Ovary (tissue), 9 donors: Measurements from ENCODE around the gene PRKCI. TPM values are rescaled to one million over a fixed set of nuclear protein-coding genes. Genes with fewer than 3 reads are reported as not detected.

Experiments used
- DNase-seq, 5 donors: peaks; one replicate each; pipeline ENCODE4 v3.0.0-alpha.2; 2019 to 2020
- H3K27ac ChIP-seq, 2 donors: fragments of 200-600 bp; one replicate each; pipeline versions ENCODE4 v1.5.1 to v1.8.0; 2019 to 2022
- H3K27me3 ChIP-seq: fragments of 200-600 bp; one replicate; pipeline ENCODE4 v1.8.0; 2022
- H3K36me3 ChIP-seq: fragments of 200-600 bp; sonication (generic); one replicate; pipeline ENCODE4 v1.5.1; 2019
- H3K4me1 ChIP-seq: one replicate; pipeline ENCODE4 v1.8.1; 2013; ENCODE audit warnings: mild to moderate bottlenecking, moderate library complexity; ENCODE audit not compliant: insufficient read depth
- H3K4me3 ChIP-seq: fragments of 200-600 bp; sonication (generic); one replicate; pipeline ENCODE4 v1.5.1; 2017
- H3K9me3 ChIP-seq, 2 donors: fragments of 200-600 bp in 1 of 2; sonication (generic) in 1 of 2; one replicate each; pipeline versions ENCODE4 v1.5.1 to v1.8.1; 2013 to 2019; ENCODE audit warnings: mild to moderate bottlenecking in 1 of 2, moderate library complexity in 1 of 2
- EP300 ChIP-seq: sonication (generic); formaldehyde crosslinking; IDR thresholded peaks from one replicate; pipeline ENCODE4 v1.6.1; 2017; ENCODE audit warnings: antibody characterized with exemption
- POLR2A ChIP-seq: fragments of 450-650 bp; IDR thresholded peaks from one replicate; pipeline ENCODE4 v1.6.1; 2017; ENCODE audit warnings: antibody characterized with exemption, mild to moderate bottlenecking, moderate library complexity
- WGBS, 3 donors: extraction: QIAGEN DNeasy Blood & Tissue Kit in 1 of 3; methylation state at CpG; one replicate each; pipeline versions ENCODE4 v1.1.5 to v1.1.7; 2013 to 2017; 5-methylcytosine and 5-hydroxymethylcytosine counted together
- intact Hi-C, 4 donors: fragments of 100-400 bp; cut with DNase I; formaldehyde crosslinking; loops; one replicate each; pipeline versions ENCODE4 v1.11.0 to v1.15.1; 2022 to 2023
- polyA plus RNA-seq, 2 donors: library from polyadenylated mRNA; stranded (reverse); fragments of 200-250 nt in 1 of 2; fragments of 350-450 nt in 1 of 2; fragmentation: Illumina TruSeq in 1 of 2; extraction: RNeasy Lipid Tissue Mini Kit (QIAGEN cat#74804) in 1 of 2; gene quantifications; one replicate each; pipeline ENCODE4 v1.2.3, GENCODE V29; 2013 to 2014
- total RNA-seq, 7 donors: library from RNA; depleted of rRNA in 2 of 7; stranded (reverse); fragments of >200 nt in 2 of 7; fragmentation: NEBNext Ultra II Directional in 3 of 7; extraction: Animal tissue kit (Norgen Biotek cat#: 25700) in 3 of 7; gene quantifications; one replicate each; pipeline versions ENCODE4 v1.1.0 to v1.2.4, GENCODE V29; 2016 to 2023
- TF ChIP-seq, protein P1 (sequence below), 3 donors: fragments of 450-650 bp in 2 of 3; fragments of 200-600 bp in 1 of 3; IDR thresholded peaks; one replicate each; pipeline versions ENCODE4 v1.5.1 to v1.8.0; 2016 to 2022; ENCODE audit warnings: antibody characterized with exemption in 3 of 3, mild to moderate bottlenecking in 1 of 3
- donor health status: DM: no; HTN: no; CAD: no; lungs with moderate emphysema.
- donor health status: DM: no; HTN: no; CAD: no.
- donor health status: Bipolar disorder and iron deficiency.
- donor health status: DM: yes; HTN: yes; CAD: no.
- donor health status: DM: no; HTN: no; CAD: no.
- donor health status: DM: yes; HTN: yes; CAD: no.

PRKCI gene
- total and polyA plus RNA-seq, 9 donors: 15.5 to 62.4 (median 36.1) TPM

DNA sequence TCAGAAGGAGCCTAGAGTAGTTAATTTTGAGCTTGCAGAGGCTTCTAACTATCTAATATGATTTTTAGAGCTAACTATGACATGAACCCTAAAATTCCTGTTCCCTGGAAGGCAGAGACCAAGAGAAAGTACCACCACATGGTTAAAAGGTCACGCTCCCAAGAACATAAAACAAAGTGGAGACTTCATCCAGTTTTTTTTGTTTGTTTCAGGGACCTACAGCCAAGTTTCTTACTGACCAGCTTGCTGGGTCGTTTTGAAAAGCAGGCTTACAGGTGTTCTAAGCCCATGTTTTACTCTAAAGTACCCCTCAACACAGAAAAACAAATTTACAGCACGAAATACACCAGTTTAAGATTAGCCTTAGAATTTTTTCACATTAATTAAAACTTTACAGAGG is 95.7 kb downstream of the PRKCI start:
- Histone ChIP-seq H3K4me3 (no peak overlapping the region), H3K27ac (no peak overlapping the region), H3K4me1 (no peaks in the 10 kb centered on the region), H3K27me3 (no peaks in the 10 kb centered on the region), H3K36me3 (no peaks in the 10 kb centered on the region), H3K9me3 (no peaks in the 10 kb centered on the region)
- DNase-seq: no peak
- TF ChIP-seq EP300: no peak
- TF ChIP-seq, protein P1, sequence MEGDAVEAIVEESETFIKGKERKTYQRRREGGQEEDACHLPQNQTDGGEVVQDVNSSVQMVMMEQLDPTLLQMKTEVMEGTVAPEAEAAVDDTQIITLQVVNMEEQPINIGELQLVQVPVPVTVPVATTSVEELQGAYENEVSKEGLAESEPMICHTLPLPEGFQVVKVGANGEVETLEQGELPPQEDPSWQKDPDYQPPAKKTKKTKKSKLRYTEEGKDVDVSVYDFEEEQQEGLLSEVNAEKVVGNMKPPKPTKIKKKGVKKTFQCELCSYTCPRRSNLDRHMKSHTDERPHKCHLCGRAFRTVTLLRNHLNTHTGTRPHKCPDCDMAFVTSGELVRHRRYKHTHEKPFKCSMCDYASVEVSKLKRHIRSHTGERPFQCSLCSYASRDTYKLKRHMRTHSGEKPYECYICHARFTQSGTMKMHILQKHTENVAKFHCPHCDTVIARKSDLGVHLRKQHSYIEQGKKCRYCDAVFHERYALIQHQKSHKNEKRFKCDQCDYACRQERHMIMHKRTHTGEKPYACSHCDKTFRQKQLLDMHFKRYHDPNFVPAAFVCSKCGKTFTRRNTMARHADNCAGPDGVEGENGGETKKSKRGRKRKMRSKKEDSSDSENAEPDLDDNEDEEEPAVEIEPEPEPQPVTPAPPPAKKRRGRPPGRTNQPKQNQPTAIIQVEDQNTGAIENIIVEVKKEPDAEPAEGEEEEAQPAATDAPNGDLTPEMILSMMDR (IDR thresholded peaks at IDR 0.05): no peak
- intact Hi-C loops: no loop called here
- WGBS, 3 donors: 72 to 78% (median 76%) methylated on average over 3 of the region's 3 CpGs

DNA sequence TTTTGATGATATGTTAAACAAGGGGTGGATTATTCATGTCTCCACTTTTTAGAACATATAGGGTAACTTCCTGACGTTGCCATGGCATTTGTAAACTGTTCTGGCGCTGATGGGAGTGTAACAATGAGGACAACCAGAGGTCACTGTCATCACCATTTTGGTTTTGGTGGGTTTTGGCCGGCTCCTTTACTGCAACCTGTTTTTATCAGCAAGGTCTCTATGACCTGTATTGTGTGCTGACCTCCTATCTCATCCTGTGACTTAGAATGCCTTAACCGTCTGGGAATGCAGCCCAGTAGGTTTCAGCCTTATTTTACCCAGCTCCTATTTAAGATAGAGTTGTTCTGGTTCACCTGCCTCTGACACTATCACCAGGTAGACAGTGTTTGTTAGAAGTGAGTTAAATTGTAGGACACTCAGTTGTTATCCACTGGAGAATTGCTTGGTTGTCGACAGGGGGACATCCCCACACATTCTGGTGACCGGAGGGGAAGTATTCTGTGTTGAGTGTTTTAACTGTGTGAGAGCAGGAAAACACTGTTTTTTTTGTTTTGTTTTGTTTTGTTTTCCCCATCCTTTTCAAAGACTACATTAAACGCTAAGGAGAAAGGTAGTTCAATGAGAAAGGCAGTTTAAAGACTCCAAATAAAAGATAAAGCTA is 98.4 kb downstream of the PRKCI start:
- Histone ChIP-seq H3K27ac (no peak overlapping the region), H3K36me3 (no peaks in the 10 kb centered on the region), H3K9me3 (no peaks in the 10 kb centered on the region), H3K4me1 (peaks cover 1% of the 10 kb centered on the region), H3K27me3 (no peaks in the 10 kb centered on the region), H3K4me3 (no peak overlapping the region)
- WGBS, 3 donors: 64 to 65% (median 65%) methylated on average over 7 of the region's 7 CpGs
- intact Hi-C loops: no loop called here
- TF ChIP-seq POLR2A: no peak
- TF ChIP-seq EP300: no peak
- TF ChIP-seq, protein P1 (IDR thresholded peaks at IDR 0.05): no peak
- DNase-seq: no peak

DNA sequence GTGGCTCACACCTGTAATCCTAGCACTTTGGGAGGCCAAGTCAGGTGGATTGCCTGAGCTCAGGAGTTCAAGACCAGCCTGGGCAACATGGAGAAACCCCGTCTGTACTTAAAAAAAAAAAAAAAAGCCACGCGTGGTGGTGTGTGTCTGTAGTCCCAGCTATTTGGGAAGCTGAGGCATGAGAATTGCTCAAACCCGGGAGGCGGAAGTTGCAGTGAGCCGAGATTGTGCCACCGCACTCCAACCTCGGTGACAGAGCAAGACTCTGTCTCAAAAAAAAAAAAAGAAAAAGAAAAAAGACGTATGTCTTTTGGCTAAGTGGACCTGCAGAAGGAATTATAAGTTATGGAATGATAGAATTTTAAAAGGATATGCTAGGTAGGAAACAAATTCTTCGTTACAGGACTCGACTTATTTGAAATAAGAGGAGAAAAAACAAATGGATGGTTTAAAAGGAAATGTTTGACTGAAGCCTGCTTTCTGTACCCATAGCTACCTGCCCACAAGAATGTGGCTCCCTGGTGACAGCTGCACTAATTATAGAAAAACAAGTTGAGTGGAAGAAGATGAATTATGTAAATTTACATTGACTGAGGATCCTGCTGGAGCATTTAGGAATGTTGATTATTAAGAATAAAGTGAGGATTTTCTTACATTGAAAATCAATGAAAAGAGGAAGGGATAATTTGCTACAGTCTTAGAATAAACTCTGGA is 99.3 kb downstream of the PRKCI start:
- DNase-seq: no peak
- Histone ChIP-seq H3K36me3 (no peaks in the 10 kb centered on the region), H3K4me1 (peaks cover 1% of the 10 kb centered on the region), H3K27me3 (no peaks in the 10 kb centered on the region), H3K27ac (no peak overlapping the region), H3K4me3 (no peak overlapping the region), H3K9me3 (no peaks in the 10 kb centered on the region)
- intact Hi-C loops: no loop called here
- TF ChIP-seq, protein P1 (IDR thresholded peaks at IDR 0.05): no peak
- TF ChIP-seq POLR2A (no peak), EP300 (no peak)
- 94 to 95% (median 95%) methylated on average over 11 of the region's 11 CpGs for WGBS, 3 donors

DNA sequence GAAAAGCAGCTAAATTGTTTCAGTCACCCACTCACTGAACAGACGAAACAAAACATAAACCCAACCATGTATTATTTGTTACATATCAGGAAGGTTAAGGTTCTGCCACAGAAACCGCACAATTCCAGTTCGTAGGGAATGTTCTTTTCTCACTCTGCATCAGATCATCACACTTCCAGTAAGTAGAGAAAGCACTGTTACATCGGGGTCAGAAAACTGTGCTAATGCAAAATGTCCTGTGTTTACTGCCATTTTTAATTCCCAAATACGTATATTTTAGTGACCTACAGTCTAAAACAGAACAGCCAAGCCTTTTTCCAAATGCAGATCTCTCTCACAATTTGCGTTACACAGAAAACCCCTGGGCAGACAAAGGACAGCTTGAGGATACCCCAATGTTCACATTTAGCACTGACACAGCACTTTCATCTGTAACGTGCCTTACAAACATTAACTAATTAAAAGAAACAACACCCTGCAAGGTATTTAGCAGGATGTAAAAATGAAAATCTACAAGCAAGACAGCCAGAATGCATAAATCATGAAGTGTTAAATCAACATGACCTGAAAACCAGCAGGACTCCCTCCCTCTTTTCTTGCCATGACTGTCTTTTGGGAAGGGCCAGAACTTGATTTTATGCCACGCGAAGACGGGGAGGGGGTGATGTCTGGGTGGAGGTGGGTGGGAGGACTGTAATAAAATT is 100.5 kb downstream of the PRKCI start:
- H3K9me3 ChIP-seq: no peaks in the 10 kb centered on the region
- WGBS, 3 donors: 15 to 27% (median 16%) methylated on average over 10 of the region's 10 CpGs
- DNase-seq: no peak
- no peaks in the 10 kb centered on the region for H3K27me3 ChIP-seq
- no peak for TF ChIP-seq POLR2A
- TF ChIP-seq, protein P1 (IDR thresholded peaks at IDR 0.05): no peak
- H3K4me1 ChIP-seq: peaks cover 1% of the 10 kb centered on the region
- H3K36me3 ChIP-seq: no peaks in the 10 kb centered on the region
- H3K27ac ChIP-seq: no peak overlapping the region
- no peak overlapping the region for H3K4me3 ChIP-seq
- intact Hi-C loops: no loop called here
